B cell (primary cell): ENCODE data around the gene NDRG2. TPM values are rescaled to one million over a fixed set of nuclear protein-coding genes. Genes with fewer than 3 reads are reported as not detected.

Experiments
- ATAC-seq: fragments of 200-7000 bp; cut with Tn5 transposase; one replicate; pipeline ENCODE4 v1.10.0; 2021; ENCODE audit warnings: low read depth, mild to moderate bottlenecking, moderate number of reproducible peaks, moderate library complexity
- CTCF ChIA-PET: fragments of 350-600 bp; sonication (Branson Sonifier 250); formaldehyde crosslinking; loops from one replicate; lab custom pipeline; 2021; ENCODE audit warnings: antibody characterized with exemption, inconsistent platforms; lab: Charles Lee
- POLR2A ChIA-PET: fragments of 350-600 bp; sonication (Branson Sonifier 250); formaldehyde crosslinking; loops from one replicate; lab custom pipeline; 2021; ENCODE audit warnings: antibody characterized with exemption; lab: Charles Lee
- DNase-seq: peaks from one replicate; pipeline ENCODE4 v3.0.0; 2013
- H2AFZ ChIP-seq: 2 replicates; pipeline ENCODE4 v1.6.1; 2012; ENCODE audit warnings: mild to moderate bottlenecking, low read depth, low read length; ENCODE audit not compliant: insufficient read depth, poor library complexity, severe bottlenecking
- H3K27ac ChIP-seq, 2 donors: 1 replicate in 1 of 2; 2 replicates in 1 of 2; pipeline ENCODE4 v1.5.1; 2012 to 2013; ENCODE audit warnings: low read length in 2 of 2, mild to moderate bottlenecking in 2 of 2, moderate library complexity in 1 of 2
- H3K27me3 ChIP-seq, 4 experiments: fragments of 200-600 bp in 1 of 4; sonication (generic) in 1 of 4; replicated peaks in 1 of 4; 1 replicate in 2 of 4; 2 replicates in 2 of 4; pipeline versions ENCODE4 v1.6.1 to v1.7.0; 2013 to 2016; ENCODE audit warnings: low read length in 3 of 4, mild to moderate bottlenecking in 2 of 4, mixed read lengths in 1 of 4, moderate library complexity in 1 of 4; ENCODE audit not compliant: insufficient read depth in 4 of 4, control insufficient read depth in 3 of 4; ENCODE audit errors: control extremely low read depth in 1 of 4
- H3K36me3 ChIP-seq, 2 experiments: replicated peaks in 1 of 2; 1 replicate in 1 of 2; 2 replicates in 1 of 2; pipeline versions ENCODE4 v1.6.1 to v1.7.1; 2013; ENCODE audit warnings: low read length in 1 of 2; ENCODE audit not compliant: insufficient read depth in 2 of 2, control insufficient read depth in 1 of 2; ENCODE audit errors: control extremely low read depth in 1 of 2, extremely low read depth in 1 of 2
- H3K4me1 ChIP-seq, 2 donors: fragments of 200-600 bp in 1 of 2; sonication (generic) in 1 of 2; 1 replicate in 1 of 2; 2 replicates in 1 of 2; pipeline versions ENCODE4 v1.5.1 to v1.6.1; 2013 to 2017; ENCODE audit warnings: low read length in 2 of 2; ENCODE audit not compliant: control insufficient read depth in 2 of 2, insufficient read depth in 2 of 2
- H3K4me2 ChIP-seq: replicated peaks from 2 replicates; pipeline ENCODE3; 2012; ENCODE audit warnings: mild to moderate bottlenecking, low read depth, low read length; ENCODE audit not compliant: poor library complexity, severe bottlenecking
- H3K4me3 ChIP-seq, 5 experiments: fragments of 200-600 bp in 1 of 5; sonication (generic) in 1 of 5; 1 replicate in 3 of 5; 2 replicates in 2 of 5; pipeline versions ENCODE4 v1.5.1 to v1.7.0; 2011 to 2016; ENCODE audit warnings: low read length in 4 of 5, mild to moderate bottlenecking in 4 of 5, low read depth in 2 of 5, control low read depth in 1 of 5, moderate library complexity in 1 of 5; ENCODE audit not compliant: insufficient read depth in 1 of 5; ENCODE audit errors: control extremely low read depth in 1 of 5, extremely low read depth in 1 of 5
- H3K79me2 ChIP-seq: fragments of 200-600 bp; sonication (generic); one replicate; pipeline ENCODE4 v1.6.0; 2016; ENCODE audit warnings: low read length; ENCODE audit not compliant: control insufficient read depth, insufficient read depth
- H3K9ac ChIP-seq: fragments of 200-600 bp; sonication (generic); 2 replicates; pipeline ENCODE4 v1.6.1; 2017; ENCODE audit warnings: mild to moderate bottlenecking, low read length, moderate library complexity
- H3K9me3 ChIP-seq, 3 donors: one replicate each; pipeline versions ENCODE4 v1.6.1 to v1.7.1; 2013; ENCODE audit warnings: low read length in 2 of 3; ENCODE audit not compliant: control insufficient read depth in 2 of 3, insufficient read depth in 1 of 3; ENCODE audit errors: control extremely low read depth in 1 of 3
- H4K20me1 ChIP-seq: 2 replicates; pipeline ENCODE4 v1.6.0; 2012; ENCODE audit warnings: mild to moderate bottlenecking, low read length; ENCODE audit not compliant: insufficient read depth, control insufficient read depth, poor library complexity, severe bottlenecking
- H3K27ac Mint-ChIP-seq: one replicate; pipeline ENCODE4 v1.8.0; 2021; ENCODE audit warnings: mixed read lengths
- H3K27me3 Mint-ChIP-seq: one replicate; pipeline ENCODE4 v1.8.0; 2021; ENCODE audit warnings: mixed read lengths
- H3K4me1 Mint-ChIP-seq: one replicate; pipeline ENCODE4 v1.8.0; 2021; ENCODE audit warnings: mixed read lengths
- H3K4me3 Mint-ChIP-seq: one replicate; pipeline ENCODE4 v1.8.0; 2021; ENCODE audit warnings: mixed read lengths
- H3K9me3 Mint-ChIP-seq: one replicate; pipeline ENCODE4 v1.8.0; 2022; ENCODE audit warnings: mixed read lengths; ENCODE audit not compliant: insufficient read depth
- EZH2 ChIP-seq: IDR thresholded peaks from 2 replicates; pipeline ENCODE4 v1.6.1; 2012; ENCODE audit warnings: borderline replicate concordance, low read depth, mild to moderate bottlenecking, moderate library complexity, low read length; ENCODE audit not compliant: insufficient read depth, poor library complexity, severe bottlenecking
- WGBS: methylation state at CpG from one replicate; pipeline ENCODE4 v1.1.5; 2013; ENCODE audit warnings: missing lambda C conversion rate; ENCODE audit not compliant: insufficient coverage; 5-methylcytosine and 5-hydroxymethylcytosine counted together
- intact Hi-C: fragments of 100-400 bp; cut with micrococcal nuclease; formaldehyde crosslinking; loops from one replicate; pipeline ENCODE4 v1.10.0; 2022
- polyA plus RNA-seq: library from polyadenylated mRNA; depleted of rRNA; stranded (reverse); fragments of >200 nt; gene quantifications from 2 replicates; pipeline ENCODE4 v1.2.3, GENCODE V29; 2012
- total RNA-seq, 2 donors: library from RNA; stranded (reverse); fragments of 120-200 nt in 1 of 2; gene quantifications; 1 replicate in 1 of 2; 2 replicates in 1 of 2; pipeline versions ENCODE4 v1.2.3 to v1.2.4, GENCODE V29; 2013 to 2022
- TF ChIP-seq, protein P1 (sequence below): fragments of 200-600 bp; IDR thresholded peaks from one replicate; pipeline ENCODE4 v1.8.0; 2022; ENCODE audit warnings: antibody characterized with exemption, mild to moderate bottlenecking

The NDRG2 gene
- total and polyA plus RNA-seq, 2 donors (not counting 1 experiment from before 2014, with no cell fraction given), result 9.5 to 11.8 TPM

GRCh38 chr14:21047378-21047781 is 22.5 kb upstream of the NDRG2 start:
- POLR2A ChIA-PET, result no interaction called here
- Histone ChIP-seq H4K20me1 (no peaks in the 10 kb centered on the region), H2AFZ (no peak overlapping the region), H3K4me2 (no peak overlapping the region), H3K9me3 (no peaks in the 10 kb centered on the region), H3K36me3 (no peaks in the 10 kb centered on the region), H3K9ac (no peak overlapping the region), H3K27me3 (peaks cover 0 to 15% (median 3%) of the 10 kb centered on the region in 4 experiments), H3K27ac (no peak overlapping the region), H3K4me3 (no peak overlapping the region), H3K79me2 (no peaks in the 10 kb centered on the region), H3K4me1 (no peaks in the 10 kb centered on the region)
- CTCF ChIA-PET, result interaction anchor here (0.6 to 3.1 kb wide), 7 partner anchors 21 to 188 kb away, joined by 3 to 24 read pairs (median 3); no protein-coding TSS in a partner anchor
- Mint-ChIP-seq H3K4me3 (no peak overlapping the region), H3K4me1 (no peaks in the 10 kb centered on the region), H3K27me3 (peaks cover 59% of the 10 kb centered on the region), H3K27ac (no peak overlapping the region), H3K9me3 (no peaks in the 10 kb centered on the region)
- no peak for DNase-seq
- intact Hi-C loops, result no loop called here
- TF ChIP-seq EZH2, result no peak
- TF ChIP-seq, protein P1, sequence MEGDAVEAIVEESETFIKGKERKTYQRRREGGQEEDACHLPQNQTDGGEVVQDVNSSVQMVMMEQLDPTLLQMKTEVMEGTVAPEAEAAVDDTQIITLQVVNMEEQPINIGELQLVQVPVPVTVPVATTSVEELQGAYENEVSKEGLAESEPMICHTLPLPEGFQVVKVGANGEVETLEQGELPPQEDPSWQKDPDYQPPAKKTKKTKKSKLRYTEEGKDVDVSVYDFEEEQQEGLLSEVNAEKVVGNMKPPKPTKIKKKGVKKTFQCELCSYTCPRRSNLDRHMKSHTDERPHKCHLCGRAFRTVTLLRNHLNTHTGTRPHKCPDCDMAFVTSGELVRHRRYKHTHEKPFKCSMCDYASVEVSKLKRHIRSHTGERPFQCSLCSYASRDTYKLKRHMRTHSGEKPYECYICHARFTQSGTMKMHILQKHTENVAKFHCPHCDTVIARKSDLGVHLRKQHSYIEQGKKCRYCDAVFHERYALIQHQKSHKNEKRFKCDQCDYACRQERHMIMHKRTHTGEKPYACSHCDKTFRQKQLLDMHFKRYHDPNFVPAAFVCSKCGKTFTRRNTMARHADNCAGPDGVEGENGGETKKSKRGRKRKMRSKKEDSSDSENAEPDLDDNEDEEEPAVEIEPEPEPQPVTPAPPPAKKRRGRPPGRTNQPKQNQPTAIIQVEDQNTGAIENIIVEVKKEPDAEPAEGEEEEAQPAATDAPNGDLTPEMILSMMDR, result no peak
- ATAC-seq, result no peak
- WGBS, result 100% methylated on average over 2 of the region's 2 CpGs

DNA sequence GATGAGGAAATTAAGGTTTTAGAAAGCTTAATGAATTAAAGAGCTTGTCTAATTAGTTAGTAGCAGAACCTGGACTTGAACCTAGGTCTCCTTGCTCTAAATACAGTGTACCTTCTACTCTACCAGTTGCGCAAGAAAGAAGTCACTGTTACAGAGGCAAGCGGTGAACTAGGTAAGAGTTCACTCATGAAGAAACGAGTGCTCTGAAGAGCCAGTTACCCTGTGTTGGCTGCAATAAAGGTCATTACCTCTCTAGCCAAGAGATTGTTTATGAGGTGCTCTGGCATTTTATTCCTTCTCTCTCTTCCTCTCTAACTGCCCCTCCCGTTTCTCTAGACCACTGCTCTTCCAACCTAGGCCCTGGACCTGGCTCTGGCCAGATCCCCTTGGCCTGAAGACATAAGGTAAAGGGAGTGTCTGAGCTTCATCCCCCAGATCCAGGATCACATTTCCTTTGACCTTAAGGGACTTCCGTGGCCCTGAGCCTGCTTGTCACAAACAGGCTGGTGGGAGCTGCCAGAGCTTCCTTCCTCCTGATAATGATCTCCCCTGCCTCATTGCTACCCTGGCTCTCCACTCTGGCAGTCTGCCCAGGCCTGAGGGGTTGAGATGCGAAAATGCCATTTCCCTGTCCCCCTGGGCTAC is 19.2 kb upstream of the NDRG2 start:
- Histone ChIP-seq H3K4me2 (no peak overlapping the region), H3K27ac (no peak overlapping the region), H4K20me1 (no peaks in the 10 kb centered on the region), H3K36me3 (no peaks in the 10 kb centered on the region), H3K27me3 (peaks cover 0 to 7% (median 0%) of the 10 kb centered on the region in 4 experiments), H3K9ac (no peak overlapping the region), H3K9me3 (no peaks in the 10 kb centered on the region), H2AFZ (no peak overlapping the region), H3K4me3 (no peak overlapping the region), H3K79me2 (no peaks in the 10 kb centered on the region), H3K4me1 (no peaks in the 10 kb centered on the region)
- Mint-ChIP-seq H3K4me3 (no peak overlapping the region), H3K27ac (no peak overlapping the region), H3K4me1 (no peaks in the 10 kb centered on the region), H3K9me3 (no peaks in the 10 kb centered on the region), H3K27me3 (peaks cover 57% of the 10 kb centered on the region)
- WGBS, result 39% methylated on average over 3 of the region's 6 CpGs
- DNase-seq (no peak), ATAC-seq (no peak)
- CTCF ChIA-PET, result interaction anchor here (1.0 to 7.2 kb wide), 4 partner anchors 12 to 61 kb away, joined by 3 to 305 read pairs (median 4); no protein-coding TSS in a partner anchor
- TF ChIP-seq, protein P1, result no peak
- no peak for TF ChIP-seq EZH2
- POLR2A ChIA-PET, result no interaction called here
- intact Hi-C loops, result no loop called here
